ENCODE measurements around the gene ZNF808.
"Not testable (repeated sequence)": the region's sequence is repeated elsewhere in the genome, so short reads cannot be mapped to it uniquely, and the experiment has no call there.

ZNF808 gene

GRCh38 chr19:52566588-52566987, 39.1 kb downstream of the ZNF808 start:
- CTCF ChIA-PET: no interaction called here
- TF ChIP-seq ZBTB49 (tag by site-specific recombination; IDR thresholded peaks at IDR 0.05; ENCODE audit: low read depth) (no peak), PRDM1 (tag by site-specific recombination; IDR thresholded peaks at IDR 0.05) (0 out of 2 replicates have a peak, but pooled peaks have one; percentile 16)

GRCh38 chr19:52567921-52568320, 40.5 kb downstream of the ZNF808 start:
- CTCF ChIA-PET: no interaction called here
- Histone ChIP-seq H3K9me3 (ENCODE audit: control insufficient read depth, insufficient read depth, low read depth, low read length) (no peaks in the 10 kb centered on the region; the same call in 1 of the 2 replicates), H3K27ac (ENCODE audit: extremely low read depth, low read depth, low read length) (no peak overlapping the region), H3K36me3 (ENCODE audit: control insufficient read depth in 2 of 2, insufficient read depth in 1 of 2, low read length in 2 of 2) (peaks cover 0 to 9% of the 10 kb centered on the region in 2 experiments; a peak in 1 of 3 replicates), H3K4me1 (ENCODE audit: control insufficient read depth, insufficient read depth, low read length) (no peaks in the 10 kb centered on the region), H3K4me3 (ENCODE audit: low read depth, low read length) (no peak overlapping the region)
- TF ChIP-seq TCF7L2 (IDR thresholded peaks at IDR 0.05; ENCODE audit: borderline replicate concordance, low read depth, low read length): no peak
- no peak for TF ChIP-seq PRDM4 (tag by site-specific recombination; IDR thresholded peaks at IDR 0.05)
- TF ChIP-seq ZNF214 (tag by site-specific recombination; IDR thresholded peaks at IDR 0.05; ENCODE audit: borderline replicate concordance): no peak
- TF ChIP-seq SCRT2 (tag by site-specific recombination; IDR thresholded peaks at IDR 0.05): no peak
- TF ChIP-seq ZBTB21 (tag by site-specific recombination; IDR thresholded peaks at IDR 0.05): no peak
- TF ChIP-seq MYNN (tag by site-specific recombination; IDR thresholded peaks at IDR 0.05; ENCODE audit: borderline replicate concordance): no peak
- no peak for TF ChIP-seq BCL6B (tag by site-specific recombination; IDR thresholded peaks at IDR 0.05)
- no peak for TF ChIP-seq ZNF132 (tag by site-specific recombination; IDR thresholded peaks at IDR 0.05; ENCODE audit: borderline replicate concordance)
- POLR2A ChIA-PET: no interaction called here

More at GRCh38 chr19:52566588-52566987, 39.1 kb downstream of the ZNF808 start:
- Histone ChIP-seq H3K4me3 (ENCODE audit: low read depth, low read length) (no peak overlapping the region), H3K4me1 (ENCODE audit: control insufficient read depth, insufficient read depth, low read length) (no peaks in the 10 kb centered on the region), H3K9me3 (ENCODE audit: control insufficient read depth, insufficient read depth, low read depth, low read length) (no peaks in the 10 kb centered on the region; the same call in 1 of the 2 replicates), H3K27ac (ENCODE audit: extremely low read depth, low read depth, low read length) (no peak overlapping the region), H3K36me3 (ENCODE audit: control insufficient read depth in 2 of 2, insufficient read depth in 1 of 2, low read length in 2 of 2) (peaks cover 0 to 3% of the 10 kb centered on the region in 2 experiments; a peak in 1 of 3 replicates)
- POLR2A ChIA-PET: no interaction called here

GRCh38 chr19:52569638-52569999, 42.2 kb downstream of the ZNF808 start:
- H3K4me1 ChIP-seq (ENCODE audit: control insufficient read depth, insufficient read depth, low read length); H3K9me3 ChIP-seq (ENCODE audit: control insufficient read depth, insufficient read depth, low read depth, low read length); POLR2A ChIA-PET; H3K27ac ChIP-seq (ENCODE audit: extremely low read depth, low read depth, low read length); CTCF ChIA-PET: not testable (repeated sequence)
- TF ChIP-seq ZNF600 (tag by site-specific recombination; IDR thresholded peaks at IDR 0.05): 0 out of 2 replicates have a peak, but pooled peaks have one; percentile 25
- 0 out of 2 replicates have a peak, but pooled peaks have one; percentile 10 for TF ChIP-seq KLF1 (tag by site-specific recombination; IDR thresholded peaks at IDR 0.05)
- TF ChIP-seq SETDB1 (IDR thresholded peaks at IDR 0.05; ENCODE audit: insufficient read length, low read length): peak; percentile 44
- TF ChIP-seq KLF17 (tag by site-specific recombination; IDR thresholded peaks at IDR 0.05): 0 out of 2 replicates have a peak, but pooled peaks have one; percentile 10
- TF ChIP-seq PRDM1 (tag by site-specific recombination; IDR thresholded peaks at IDR 0.05): peak; percentile 81
- peak; percentile 90 for TF ChIP-seq ZBTB20 (tag by site-specific recombination; IDR thresholded peaks at IDR 0.05)
- TF ChIP-seq GLIS2 (tag by site-specific recombination; IDR thresholded peaks at IDR 0.05): 0 out of 2 replicates have a peak, but pooled peaks have one; percentile 9
- peaks cover 0 to 26% of the 10 kb centered on the region in 2 experiments; a peak in 1 of 3 replicates for H3K36me3 ChIP-seq (ENCODE audit: control insufficient read depth in 2 of 2, insufficient read depth in 1 of 2, low read length in 2 of 2)
- H3K4me3 ChIP-seq (ENCODE audit: low read depth, low read length): peak overlapping the region; percentile 36

Data from HEK293 (cell line).